K562 (cell line): ENCODE measurements around the gene ZBTB16. TPM values are rescaled to one million over a fixed set of nuclear protein-coding genes. Genes with fewer than 3 reads are reported as not detected.

Experiments used
- ATAC-seq: fragments of 200-7000 bp; cut with Tn5 transposase; 3 replicates; pipeline ENCODE4 v1.9.1; 2020; ENCODE audit warnings: moderate library complexity
- BruUV-seq: library from RNA; stranded (reverse); fragments of 400-500 nt; replicated peaks from 2 replicates; lab custom pipeline; 2021; lab: Mats Ljungman, UMichigan
- CTCF ChIA-PET: fragments of 300-600 bp; formaldehyde crosslinking; extraction: SDS; loops from one replicate; lab custom pipeline; 2021; ENCODE audit warnings: low intra/inter-chr PET ratio; lab: Yijun Ruan, JAX
- POLR2A ChIA-PET: fragments of 300-600, 350-650 bp; sonication (Branson Sonifier 250); formaldehyde crosslinking; extraction: SDS; loops from one replicate; lab custom pipeline; 2021; ENCODE audit warnings: antibody characterized with exemption, inconsistent platforms; lab: Yijun Ruan, JAX
- DNase-seq, 4 experiments: peaks; one replicate each; pipeline versions ENCODE4 v3.0.0 to v3.0.0-alpha.2; 2011 to 2018; ENCODE audit warnings: low spot score in 3 of 4, mixed read lengths in 3 of 4; ENCODE audit errors: extremely low read depth in 1 of 4
- FAIRE-seq: peaks from 2 replicates; lab custom pipeline; 2011; peaks lifted over from hg19 to GRCh38; lab: Jason Lieb, UNC
- H2AFZ ChIP-seq: 2 replicates; pipeline ENCODE4 v1.6.0; 2011; ENCODE audit warnings: low read depth, low read length, control low read depth, inconsistent platforms
- H3K27ac ChIP-seq: fragments of 200-600 bp; 3 replicates; pipeline ENCODE4 v1.8.0; 2011; ENCODE audit warnings: low read depth, mild to moderate bottlenecking, control low read depth, inconsistent platforms, low read length, moderate library complexity, mixed read lengths; ENCODE audit errors: extremely low read depth
- H3K27me3 ChIP-seq, 2 experiments: fragments of 300-600 bp in 1 of 2; 2 replicates in 1 of 2; 3 replicates in 1 of 2; pipeline versions ENCODE4 v1.6.0 to v1.8.0; 2011; ENCODE audit warnings: inconsistent platforms in 2 of 2, low read length in 2 of 2, mild to moderate bottlenecking in 1 of 2, mixed read lengths in 1 of 2, moderate library complexity in 1 of 2; ENCODE audit not compliant: control insufficient read depth in 2 of 2, insufficient read depth in 2 of 2
- H3K36me3 ChIP-seq: fragments of 300-600 bp; 3 replicates; pipeline ENCODE4 v1.8.0; 2011; ENCODE audit warnings: mild to moderate bottlenecking, low read length, inconsistent platforms; ENCODE audit not compliant: control insufficient read depth, insufficient read depth
- H3K4me1 ChIP-seq, 2 experiments: fragments of 200-600 bp in 1 of 2; replicated peaks in 1 of 2; 2 replicates in 1 of 2; 3 replicates in 1 of 2; pipeline versions ENCODE4 v1.5.1 to v1.8.0; 2011; ENCODE audit warnings: inconsistent platforms in 2 of 2, low read length in 2 of 2, mild to moderate bottlenecking in 1 of 2, mixed read lengths in 1 of 2, moderate library complexity in 1 of 2; ENCODE audit not compliant: control insufficient read depth in 2 of 2, insufficient read depth in 2 of 2
- H3K4me2 ChIP-seq: 2 replicates; pipeline ENCODE4 v1.6.1; 2011; ENCODE audit warnings: low read length, control low read depth, inconsistent platforms, mixed read lengths; ENCODE audit not compliant: insufficient read depth
- H3K4me3 ChIP-seq: fragments of 200-600 bp; sonication (generic), shearing (Covaris generic); 2 replicates; pipeline ENCODE4 v1.5.1; 2016; ENCODE audit warnings: control low read depth, inconsistent platforms
- H3K79me2 ChIP-seq: fragments of 200-600 bp; 3 replicates; pipeline ENCODE4 v1.8.0; 2011; ENCODE audit warnings: low read length, inconsistent platforms; ENCODE audit not compliant: control insufficient read depth, insufficient read depth
- H3K9ac ChIP-seq, 2 experiments: 2 replicates each; pipeline versions ENCODE4 v1.6.0 to v1.6.1; 2011; ENCODE audit warnings: low read depth in 2 of 2, low read length in 2 of 2, control low read depth in 1 of 2, inconsistent platforms in 1 of 2, mild to moderate bottlenecking in 1 of 2, mixed read lengths in 1 of 2; ENCODE audit not compliant: insufficient read depth in 1 of 2
- H3K9me1 ChIP-seq: one replicate; pipeline ENCODE4 v1.6.0; 2011; ENCODE audit warnings: inconsistent platforms, mild to moderate bottlenecking, low read length, moderate library complexity; ENCODE audit not compliant: control insufficient read depth, insufficient read depth
- H3K9me3 ChIP-seq: replicated peaks from 2 replicates; pipeline ENCODE4 v1.5.1; 2011; ENCODE audit warnings: low read depth, low read length, inconsistent platforms; ENCODE audit not compliant: control insufficient read depth, insufficient read depth
- H4K20me1 ChIP-seq: replicated peaks from 2 replicates; pipeline ENCODE4 v1.6.1; 2011; ENCODE audit warnings: low read length, inconsistent platforms, mixed read lengths; ENCODE audit not compliant: control insufficient read depth, insufficient read depth
- JUNB ChIP-seq: fragments of 450-650 bp; formaldehyde crosslinking; conservative IDR thresholded peaks from 2 replicates; pipeline ENCODE4 v1.4.0; 2020; ENCODE audit warnings: mild to moderate bottlenecking
- ZKSCAN1 ChIP-seq: fragments of 150-350 bp; IDR thresholded peaks from 2 replicates; pipeline ENCODE4 v1.6.1; 2016; ENCODE audit warnings: low read depth, low read length
- ZNF584 ChIP-seq: fragments of 200-800 bp; sonication (Bioruptor generic); IDR thresholded peaks from 2 replicates; pipeline ENCODE4 v1.6.1; 2016; ENCODE audit warnings: low read depth, mild to moderate bottlenecking, missing genetic modification characterization, missing compliant biosample characterization
- WGBS: fragments of 100-300 bp; shearing (Covaris generic); methylation state at CpG from one replicate; pipeline ENCODE4 v1.1.6; 2016; ENCODE audit warnings: low coverage, mixed read lengths; ENCODE audit not compliant: insufficient coverage; ENCODE audit errors: missing lambda C conversion rate; 5-methylcytosine and 5-hydroxymethylcytosine counted together
- in situ Hi-C: fragments of 300-500 bp; cut with MboI; formaldehyde crosslinking; loops from 4 replicates; pipeline ENCODE4 v1.15.0; 2018; ENCODE audit warnings: inconsistent platforms, mixed read lengths
- intact Hi-C: fragments of 100-400 bp; cut with micrococcal nuclease; formaldehyde crosslinking; loops from 2 replicates; pipeline ENCODE4 v1.14.2; 2022
- polyA plus RNA-seq, 8 experiments: library from polyadenylated mRNA; depleted of rRNA in 4 of 8; stranded (reverse) in 5 of 8; unstranded in 3 of 8; fragments of >200 nt; fragmentation: Nextera tagmentation in 2 of 8; fragmentation: Illumina TruSeq in 1 of 8; extraction: Ambion mirVana in 2 of 8; extraction: Trizol in 1 of 8; gene quantifications; 2 replicates each; pipeline versions ENCODE4 v1.2.1 to v1.2.3, GENCODE V29; 2011 to 2014; ENCODE audit warnings: inconsistent platforms in 1 of 8, missing spikeins in 1 of 8
- total RNA-seq, 7 experiments: library from RNA; depleted of rRNA in 6 of 7; stranded (reverse); fragments of >200 nt in 6 of 7; fragmentation: Illumina TruSeq in 2 of 7; extraction: Trizol in 2 of 7; gene quantifications; 2 replicates each; pipeline versions ENCODE4 v1.2.1 to v1.2.3, GENCODE V29; 2011 to 2021; ENCODE audit warnings: low replicate concordance in 1 of 7
- TF ChIP-seq, protein P1 (sequence below): fragments of 250-450 bp; sonication (Bioruptor Pico); IDR thresholded peaks from 2 replicates; pipeline ENCODE4 v1.8.0; 2021; ENCODE audit warnings: borderline replicate concordance, mild to moderate bottlenecking, moderate library complexity; ENCODE audit not compliant: poor library complexity, severe bottlenecking

The ZBTB16 gene
- total and polyA plus RNA-seq, 9 of the 15 experiments (the other 6 are each of a cell fraction or from before 2014, with no cell fraction given): 0.06 to 0.40 (median 0.24) TPM; not detected in 4

DNA sequence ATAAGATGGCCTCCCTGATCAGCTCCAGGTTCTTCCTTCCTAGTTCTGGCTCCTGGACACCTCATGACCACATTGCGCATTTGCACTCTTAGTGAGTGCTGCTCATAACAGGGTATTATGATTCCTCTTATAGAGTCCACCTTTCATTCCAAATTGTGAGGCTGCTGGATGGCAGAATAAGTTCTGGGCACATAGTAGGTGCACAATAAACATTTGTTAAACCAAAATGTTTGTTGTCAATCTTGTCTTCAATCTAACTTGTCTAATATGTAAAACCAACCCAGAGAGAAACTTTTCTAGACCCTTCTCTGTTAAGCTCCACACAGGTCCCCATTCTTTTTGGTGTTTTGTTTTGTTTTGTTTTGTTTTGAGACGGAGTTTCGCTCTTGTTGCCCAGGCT lies 22.6 kb upstream of the ZBTB16 start:
- TF ChIP-seq ZNF584 (CRISPR knock-in tag): no peak
- no peak for TF ChIP-seq JUNB (CRISPR knock-in tag)
- TF ChIP-seq, protein P1, sequence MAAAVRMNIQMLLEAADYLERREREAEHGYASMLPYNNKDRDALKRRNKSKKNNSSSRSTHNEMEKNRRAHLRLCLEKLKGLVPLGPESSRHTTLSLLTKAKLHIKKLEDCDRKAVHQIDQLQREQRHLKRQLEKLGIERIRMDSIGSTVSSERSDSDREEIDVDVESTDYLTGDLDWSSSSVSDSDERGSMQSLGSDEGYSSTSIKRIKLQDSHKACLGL (CRISPR knock-in tag): no peak
- TF ChIP-seq ZKSCAN1: peak; percentile 73; the same call in 1 of the 2 replicates
- no peak for ATAC-seq
- in situ Hi-C loops (loop anchor here (25.0 kb wide), 1 partner anchor 725 kb away; no protein-coding TSS in a partner anchor), intact Hi-C loops (loop anchor here (1.0 to 5.0 kb wide), 3 partner anchors 140 to 224 kb away; no protein-coding TSS in a partner anchor)
- Histone ChIP-seq H3K27me3 (peaks cover 9 to 46% of the 10 kb centered on the region in 2 experiments), H3K9ac (no peak overlapping the region), H3K9me3 (no peaks in the 10 kb centered on the region), H3K4me2 (no peak overlapping the region), H3K4me1 (peaks cover 0 to 6% of the 10 kb centered on the region in 2 experiments; a peak in 1 of 5 replicates), H3K9me1 (no peaks in the 10 kb centered on the region), H3K27ac (no peak overlapping the region), H4K20me1 (peaks cover 7% of the 10 kb centered on the region; the same call in 1 of the 2 replicates), H3K36me3 (no peaks in the 10 kb centered on the region), H2AFZ (no peak overlapping the region), H3K4me3 (no peak overlapping the region), H3K79me2 (no peaks in the 10 kb centered on the region)
- ChIA-PET POLR2A (no interaction called here), CTCF (interaction anchor here (1.6 to 2.8 kb wide), 2 partner anchors 224 to 226 kb away, joined by 7 to 16 read pairs; no protein-coding TSS in a partner anchor)
- BruUV-seq: no TSS peak
- WGBS: 39% methylated on average over 3 of the region's 3 CpGs
- FAIRE-seq: no peak
- no peak for DNase-seq
